ENCODE data around the gene SLAMF6.

GRCh38 chr1:160504651-160505050 is 18.4 kb downstream of the SLAMF6 start:
- TF ChIP-seq, protein P1, sequence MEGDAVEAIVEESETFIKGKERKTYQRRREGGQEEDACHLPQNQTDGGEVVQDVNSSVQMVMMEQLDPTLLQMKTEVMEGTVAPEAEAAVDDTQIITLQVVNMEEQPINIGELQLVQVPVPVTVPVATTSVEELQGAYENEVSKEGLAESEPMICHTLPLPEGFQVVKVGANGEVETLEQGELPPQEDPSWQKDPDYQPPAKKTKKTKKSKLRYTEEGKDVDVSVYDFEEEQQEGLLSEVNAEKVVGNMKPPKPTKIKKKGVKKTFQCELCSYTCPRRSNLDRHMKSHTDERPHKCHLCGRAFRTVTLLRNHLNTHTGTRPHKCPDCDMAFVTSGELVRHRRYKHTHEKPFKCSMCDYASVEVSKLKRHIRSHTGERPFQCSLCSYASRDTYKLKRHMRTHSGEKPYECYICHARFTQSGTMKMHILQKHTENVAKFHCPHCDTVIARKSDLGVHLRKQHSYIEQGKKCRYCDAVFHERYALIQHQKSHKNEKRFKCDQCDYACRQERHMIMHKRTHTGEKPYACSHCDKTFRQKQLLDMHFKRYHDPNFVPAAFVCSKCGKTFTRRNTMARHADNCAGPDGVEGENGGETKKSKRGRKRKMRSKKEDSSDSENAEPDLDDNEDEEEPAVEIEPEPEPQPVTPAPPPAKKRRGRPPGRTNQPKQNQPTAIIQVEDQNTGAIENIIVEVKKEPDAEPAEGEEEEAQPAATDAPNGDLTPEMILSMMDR (IDR thresholded peaks at IDR 0.05; ENCODE audit: poor library complexity), result no peak
- TF ChIP-seq EZH2 (IDR thresholded peaks at IDR 0.05; ENCODE audit: borderline replicate concordance), result no peak

All from hepatocyte (in vitro differentiated cells).